Neural crest cell (in vitro differentiated cells): ENCODE measurements around the gene TRAPPC14. TPM values are rescaled to one million over a fixed set of nuclear protein-coding genes. Genes with fewer than 3 reads are reported as not detected.

ENCODE experiments used
- DNase-seq: peaks from one replicate; pipeline ENCODE4 v3.0.0; 2021; ENCODE audit warnings: low read depth, mixed read lengths, low spot score
- H3K27ac Mint-ChIP-seq: one replicate; pipeline ENCODE4 v1.8.0; 2021; ENCODE audit warnings: mild to moderate bottlenecking, mixed read lengths; ENCODE audit not compliant: unreplicated experiment
- H3K27me3 Mint-ChIP-seq: 2 replicates; pipeline ENCODE4 v1.8.0; 2021; ENCODE audit warnings: low read depth, mild to moderate bottlenecking, mixed read lengths
- H3K36me3 Mint-ChIP-seq: 2 replicates; pipeline ENCODE4 v1.8.0; 2021; ENCODE audit warnings: low read depth, mild to moderate bottlenecking, mixed read lengths
- H3K4me1 Mint-ChIP-seq: 2 replicates; pipeline ENCODE4 v1.8.0; 2021; ENCODE audit warnings: mixed read lengths
- H3K4me3 Mint-ChIP-seq: one replicate; pipeline ENCODE4 v1.8.0; 2021; ENCODE audit warnings: mild to moderate bottlenecking, mixed read lengths
- H3K9me3 Mint-ChIP-seq: 2 replicates; pipeline ENCODE4 v1.8.0; 2021; ENCODE audit warnings: mixed read lengths
- total RNA-seq: library from RNA; stranded (reverse); gene quantifications from 2 replicates; pipeline ENCODE4 v1.2.1, GENCODE V29; 2021
- TF ChIP-seq, protein P1 (sequence below): fragments of 200-600 bp; sonication (generic); conservative IDR thresholded peaks from 2 replicates; pipeline ENCODE4 v1.5.0; 2021; ENCODE audit warnings: antibody characterized with exemption, mild to moderate bottlenecking

TRAPPC14 gene
- total RNA-seq, 1 donor from 2014 or later, result 33.9 TPM

- DNase-seq, result peak; percentile 99
- Mint-ChIP-seq H3K36me3 (peaks cover 8% of the 10 kb centered on the region), H3K4me3 (peak within 1 kb of the TSS; percentile 98), H3K27ac (peak within 1 kb of the TSS; percentile 88), H3K27me3 (peaks cover 24% of the 10 kb centered on the region), H3K4me1 (peaks cover 37% of the 10 kb centered on the region), H3K9me3 (peaks cover 2% of the 10 kb centered on the region)
- TF ChIP-seq, protein P1, sequence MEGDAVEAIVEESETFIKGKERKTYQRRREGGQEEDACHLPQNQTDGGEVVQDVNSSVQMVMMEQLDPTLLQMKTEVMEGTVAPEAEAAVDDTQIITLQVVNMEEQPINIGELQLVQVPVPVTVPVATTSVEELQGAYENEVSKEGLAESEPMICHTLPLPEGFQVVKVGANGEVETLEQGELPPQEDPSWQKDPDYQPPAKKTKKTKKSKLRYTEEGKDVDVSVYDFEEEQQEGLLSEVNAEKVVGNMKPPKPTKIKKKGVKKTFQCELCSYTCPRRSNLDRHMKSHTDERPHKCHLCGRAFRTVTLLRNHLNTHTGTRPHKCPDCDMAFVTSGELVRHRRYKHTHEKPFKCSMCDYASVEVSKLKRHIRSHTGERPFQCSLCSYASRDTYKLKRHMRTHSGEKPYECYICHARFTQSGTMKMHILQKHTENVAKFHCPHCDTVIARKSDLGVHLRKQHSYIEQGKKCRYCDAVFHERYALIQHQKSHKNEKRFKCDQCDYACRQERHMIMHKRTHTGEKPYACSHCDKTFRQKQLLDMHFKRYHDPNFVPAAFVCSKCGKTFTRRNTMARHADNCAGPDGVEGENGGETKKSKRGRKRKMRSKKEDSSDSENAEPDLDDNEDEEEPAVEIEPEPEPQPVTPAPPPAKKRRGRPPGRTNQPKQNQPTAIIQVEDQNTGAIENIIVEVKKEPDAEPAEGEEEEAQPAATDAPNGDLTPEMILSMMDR, result no peak
Observed at GRCh38 chr7:100177045-100178001, 18.8 kb upstream of the TRAPPC14 start, which contains the start of the genes GPC2 and STAG3. GPC2 (minus strand) TSS chr7:100177381; CDS start chr7:100177199, 182 bp downstream. STAG3 (plus strand) TSS chr7:100177918; CDS start chr7:100180557, 2,639 bp downstream.

DNA sequence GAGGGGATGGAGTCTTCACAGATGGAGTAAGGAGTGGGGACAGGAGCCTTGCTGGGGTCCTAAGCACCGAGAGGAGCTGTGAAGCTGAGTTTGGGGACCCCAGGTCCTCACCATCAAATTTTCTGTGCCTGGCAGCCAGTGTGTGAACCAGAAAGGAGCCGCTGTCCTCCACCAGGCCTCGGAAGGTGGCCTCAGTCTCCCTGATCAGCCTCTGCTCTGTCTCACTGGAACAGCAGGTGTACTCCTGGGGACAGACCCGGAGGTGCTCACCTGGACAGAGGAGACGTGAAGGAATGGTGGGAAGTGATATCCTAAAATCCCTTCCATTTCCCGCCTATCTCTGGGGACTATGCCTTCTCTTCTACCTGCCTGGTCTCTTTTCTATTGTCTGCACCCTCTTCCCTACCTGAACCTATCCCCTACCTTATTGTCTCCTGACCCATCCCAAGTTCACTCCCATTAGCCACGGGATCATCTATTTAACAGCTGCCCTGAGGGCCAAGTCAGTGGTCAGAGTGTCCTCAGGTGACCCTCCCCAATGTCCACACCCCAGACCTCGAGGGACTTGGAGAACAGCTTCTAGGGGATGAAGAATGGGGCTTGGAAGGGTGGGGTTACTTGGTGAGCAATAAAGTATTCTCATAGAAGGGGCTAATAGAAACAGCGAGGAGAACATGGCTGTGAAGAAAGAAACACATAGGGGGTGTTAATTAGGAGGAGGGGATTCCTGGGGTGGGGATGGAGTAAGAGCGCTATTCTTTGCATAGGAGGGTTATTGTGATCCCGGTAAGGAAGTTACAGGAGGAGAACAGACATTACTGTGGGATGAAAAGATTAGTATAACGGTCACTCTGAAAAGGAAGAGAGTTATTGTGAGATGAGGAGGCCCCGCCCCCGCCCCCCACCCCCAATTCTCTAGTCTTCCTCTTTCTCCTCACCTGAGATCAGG, 17.8 kb upstream of the TRAPPC14 start:
- Mint-ChIP-seq H3K4me3 (peak overlapping the region; percentile 98), H3K27me3 (peaks cover 18% of the 10 kb centered on the region), H3K4me1 (peaks cover 35% of the 10 kb centered on the region), H3K9me3 (peaks cover 2% of the 10 kb centered on the region), H3K36me3 (peaks cover 8% of the 10 kb centered on the region), H3K27ac (peak overlapping the region; percentile 88)
- no peak for DNase-seq
- TF ChIP-seq, protein P1, result no peak

DNA sequence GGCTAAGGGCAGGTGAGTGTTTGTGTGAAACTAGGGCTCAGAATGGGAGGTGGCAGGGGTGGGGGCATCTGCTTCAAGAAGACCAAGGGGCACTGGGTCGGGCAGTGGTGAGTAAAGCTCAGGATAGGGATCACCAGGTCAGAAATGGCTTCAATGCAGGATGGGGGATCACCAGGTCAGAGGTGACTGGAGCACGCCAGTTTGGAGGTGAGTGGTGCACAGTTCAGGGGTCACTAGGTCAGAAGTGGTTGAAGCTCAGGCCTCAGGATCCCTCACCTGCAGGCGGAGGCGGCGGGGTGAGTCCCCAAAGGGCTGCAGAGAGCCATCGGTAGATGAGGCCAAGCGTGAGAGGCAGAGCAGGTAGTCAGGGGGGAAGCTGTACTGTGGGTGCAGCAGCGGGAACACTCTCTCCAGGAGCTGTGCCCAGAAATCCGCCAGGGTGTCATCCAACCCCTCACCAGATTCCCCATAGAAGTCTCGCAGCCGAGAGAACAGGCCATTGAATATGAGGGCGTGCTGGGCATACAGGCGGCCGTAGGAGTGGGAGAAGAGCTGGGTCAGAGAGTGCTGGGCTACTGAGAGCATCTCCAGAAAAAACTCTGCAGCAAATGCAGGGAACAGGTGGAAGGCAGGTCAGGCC, 16.9 kb upstream of the TRAPPC14 start:
- Mint-ChIP-seq H3K4me1 (peaks cover 39% of the 10 kb centered on the region), H3K9me3 (peaks cover 2% of the 10 kb centered on the region), H3K27ac (no peak overlapping the region), H3K36me3 (peaks cover 8% of the 10 kb centered on the region), H3K27me3 (peaks cover 15% of the 10 kb centered on the region), H3K4me3 (peak overlapping the region; percentile 86)
- no peak for DNase-seq
- TF ChIP-seq, protein P1, result no peak

DNA sequence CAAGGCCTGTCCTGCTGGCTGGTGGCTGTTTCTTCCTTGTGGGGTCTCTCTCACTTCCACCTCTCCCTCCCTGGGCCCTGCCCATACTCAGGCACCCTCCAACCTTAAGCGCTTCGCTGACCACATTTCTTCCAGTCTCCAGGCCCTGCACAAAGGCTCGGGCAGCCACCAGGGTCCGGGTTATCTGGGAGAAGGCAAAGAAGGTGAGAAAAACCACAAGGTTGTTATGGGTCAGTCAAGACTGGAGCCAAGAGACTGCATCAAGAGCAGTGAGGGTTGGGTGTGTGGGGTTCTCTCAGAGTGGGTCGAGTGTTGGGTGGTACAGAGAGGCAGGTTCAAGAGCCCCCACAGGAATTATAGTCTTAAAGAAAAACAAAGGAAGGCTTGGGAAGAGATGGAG, 16.1 kb upstream of the TRAPPC14 start:
- Mint-ChIP-seq H3K4me3 (peak overlapping the region; percentile 86), H3K4me1 (peaks cover 44% of the 10 kb centered on the region), H3K9me3 (peaks cover 2% of the 10 kb centered on the region), H3K36me3 (peaks cover 8% of the 10 kb centered on the region), H3K27ac (no peak overlapping the region), H3K27me3 (peaks cover 13% of the 10 kb centered on the region)
- TF ChIP-seq, protein P1, result no peak
- DNase-seq, result no peak
